Ecto neural progenitor cell (in vitro differentiated cells): ENCODE data around the gene PELO.
"Not testable (repeated sequence)": the region's sequence is repeated elsewhere in the genome, so short reads cannot be mapped to it uniquely, and the experiment has no call there.

Experiments
- DNase-seq: peaks from one replicate; pipeline ENCODE4 v3.0.0-alpha.2; 2018; ENCODE audit warnings: low spot score

Gene PELO

GRCh38 chr5:52800394-52801213 lies 12.9 kb downstream of the PELO start:
- DNase-seq = peak; percentile 72

GRCh38 chr5:52801329-52801728 lies 13.6 kb downstream of the PELO start:
- DNase-seq = peak; percentile 51

- DNase-seq = no peak
These were observed 14.7 kb downstream of the PELO start for GRCh38 chr5:52802272-52802973.

- DNase-seq = no peak
These were observed 15.2 kb downstream of the PELO start for GRCh38 chr5:52802974-52803336.

- no peak for DNase-seq
These were observed 16.7 kb downstream of the PELO start for GRCh38 chr5:52804387-52804791.

- DNase-seq = no peak
These were observed 17.3 kb downstream of the PELO start for GRCh38 chr5:52804981-52805380.

- DNase-seq = no peak
These were observed 17.9 kb downstream of the PELO start for GRCh38 chr5:52805615-52806014.

- DNase-seq = no peak
These were observed 19.3 kb downstream of the PELO start for GRCh38 chr5:52807037-52807436.

- DNase-seq = no peak
These were observed 20.0 kb downstream of the PELO start for GRCh38 chr5:52807723-52808122.

GRCh38 chr5:52808316-52808901 lies 20.7 kb downstream of the PELO start:
- DNase-seq = no peak

- DNase-seq = no peak
These were observed 22.2 kb downstream of the PELO start for GRCh38 chr5:52809884-52810283.

- no peak for DNase-seq
These were observed 22.7 kb downstream of the PELO start for GRCh38 chr5:52810426-52810825.

- no peak for DNase-seq
These were observed 23.5 kb downstream of the PELO start for GRCh38 chr5:52811067-52811749.

GRCh38 chr5:52814352-52815148 lies 26.8 kb downstream of the PELO start:
- DNase-seq = no peak

- DNase-seq = no peak
These were observed 30.1 kb downstream of the PELO start for GRCh38 chr5:52817818-52818217.

- DNase-seq = no peak
These were observed 30.6 kb downstream of the PELO start for GRCh38 chr5:52818360-52818759.

GRCh38 chr5:52818807-52819206 lies 31.1 kb downstream of the PELO start:
- not testable (repeated sequence) for DNase-seq

GRCh38 chr5:52821901-52822300 lies 34.2 kb downstream of the PELO start:
- no peak for DNase-seq

- DNase-seq = no peak
These were observed 34.7 kb downstream of the PELO start for GRCh38 chr5:52822437-52822836.

- DNase-seq = no peak
These were observed 37.1 kb downstream of the PELO start for GRCh38 chr5:52824827-52825226.

GRCh38 chr5:52825826-52826225 lies 38.1 kb downstream of the PELO start:
- DNase-seq = no peak

- DNase-seq = no peak
These were observed 40.1 kb downstream of the PELO start for GRCh38 chr5:52827815-52828214.
